ENCODE results near the gene CAMSAP3. TPM values are rescaled to one million over a fixed set of nuclear protein-coding genes. Genes with fewer than 3 reads are reported as not detected.
A peak's percentile ranks its signal among the peaks of the same experiment; 100 is the strongest.

The CAMSAP3 gene
- total RNA-seq, 6 experiments from 2014 or later = 21.8 to 31.9 (median 23.4) TPM

GRCh38 chr19:7617735-7618134, 22.1 kb downstream of the CAMSAP3 start:
- Histone ChIP-seq H3K27me3 (no peaks in the 10 kb centered on the region), H3K36me3 (peaks cover 0 to 38% (median 13%) of the 10 kb centered on the region in 4 donors), H3K27ac (peak overlapping the region in 2 of 3 donors; percentile 96 to 99), H3K9me3 (no peaks in the 10 kb centered on the region), H3K4me1 (peaks cover 0 to 29% (median 14%) of the 10 kb centered on the region in 4 donors), H3K4me3 (no peak overlapping the region)
- intact Hi-C loops (cut with DNase I) = no loop called here
- DNase-seq = no peak
- ATAC-seq = no peak
- 97% methylated on average over 6 of the region's 28 CpGs for WGBS (ENCODE audit: insufficient coverage, low coverage, low lambda C conversion rate, missing lambda C conversion rate)
- TF ChIP-seq POLR2A (IDR thresholded peaks at IDR 0.05) = no peak
- TF ChIP-seq, protein P1, sequence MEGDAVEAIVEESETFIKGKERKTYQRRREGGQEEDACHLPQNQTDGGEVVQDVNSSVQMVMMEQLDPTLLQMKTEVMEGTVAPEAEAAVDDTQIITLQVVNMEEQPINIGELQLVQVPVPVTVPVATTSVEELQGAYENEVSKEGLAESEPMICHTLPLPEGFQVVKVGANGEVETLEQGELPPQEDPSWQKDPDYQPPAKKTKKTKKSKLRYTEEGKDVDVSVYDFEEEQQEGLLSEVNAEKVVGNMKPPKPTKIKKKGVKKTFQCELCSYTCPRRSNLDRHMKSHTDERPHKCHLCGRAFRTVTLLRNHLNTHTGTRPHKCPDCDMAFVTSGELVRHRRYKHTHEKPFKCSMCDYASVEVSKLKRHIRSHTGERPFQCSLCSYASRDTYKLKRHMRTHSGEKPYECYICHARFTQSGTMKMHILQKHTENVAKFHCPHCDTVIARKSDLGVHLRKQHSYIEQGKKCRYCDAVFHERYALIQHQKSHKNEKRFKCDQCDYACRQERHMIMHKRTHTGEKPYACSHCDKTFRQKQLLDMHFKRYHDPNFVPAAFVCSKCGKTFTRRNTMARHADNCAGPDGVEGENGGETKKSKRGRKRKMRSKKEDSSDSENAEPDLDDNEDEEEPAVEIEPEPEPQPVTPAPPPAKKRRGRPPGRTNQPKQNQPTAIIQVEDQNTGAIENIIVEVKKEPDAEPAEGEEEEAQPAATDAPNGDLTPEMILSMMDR (IDR thresholded peaks at IDR 0.05) = no peak

GRCh38 chr19:7618348-7618747, 22.7 kb downstream of the CAMSAP3 start:
- peak; percentile 50 to 61 (median 52) for ATAC-seq

DNA sequence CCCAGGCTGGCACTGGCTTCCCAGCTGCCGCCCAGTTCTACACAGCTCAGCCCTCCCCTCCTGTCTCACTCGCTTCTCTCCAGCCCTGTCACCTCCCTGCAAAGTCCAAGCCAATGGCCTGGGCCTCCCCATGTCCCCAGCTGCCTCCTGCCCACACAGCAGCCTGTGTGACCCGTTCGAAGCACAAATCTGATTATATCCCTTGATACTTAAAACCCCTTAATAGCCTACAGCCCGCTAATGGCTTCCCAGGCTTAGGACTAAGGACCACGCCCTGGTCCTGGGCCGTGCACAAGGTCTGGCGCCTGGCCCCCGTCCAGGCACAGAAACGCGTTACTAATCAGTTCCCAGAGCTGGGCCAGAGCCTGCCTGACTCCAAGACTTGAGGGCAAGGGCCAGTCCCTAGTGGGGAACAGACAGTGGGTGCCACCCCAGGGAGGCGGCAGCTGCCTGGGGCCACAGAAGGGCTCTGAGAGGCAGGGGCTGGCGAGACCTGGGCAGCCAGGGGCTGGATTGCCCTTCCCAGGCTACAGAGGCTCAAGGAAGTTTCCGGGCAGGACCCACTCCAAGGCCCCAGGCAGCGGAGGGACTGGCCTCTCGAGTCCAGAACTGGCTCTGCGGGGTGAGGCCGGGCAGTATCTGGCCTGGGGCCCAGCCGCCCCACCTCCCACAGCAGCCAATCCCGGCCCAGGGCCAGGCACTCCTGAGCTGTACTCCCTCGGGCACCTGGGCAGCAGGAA, 23.3 kb downstream of the CAMSAP3 start:
- H3K36me3 ChIP-seq = peaks cover 0 to 46% (median 13%) of the 10 kb centered on the region in 4 donors
- WGBS (ENCODE audit: insufficient coverage, low coverage, low lambda C conversion rate, missing lambda C conversion rate) = 30% methylated on average over 9 of the region's 21 CpGs

More at GRCh38 chr19:7618348-7618747, 22.7 kb downstream of the CAMSAP3 start:
- Histone ChIP-seq H3K27me3 (no peaks in the 10 kb centered on the region), H3K4me3 (no peak overlapping the region), H3K27ac (peak overlapping the region; percentile 51 to 99 (median 96)), H3K9me3 (no peaks in the 10 kb centered on the region), H3K36me3 (peaks cover 0 to 43% (median 13%) of the 10 kb centered on the region in 4 donors), H3K4me1 (peaks cover 0 to 29% (median 14%) of the 10 kb centered on the region in 4 donors)
- 42% methylated on average over 4 of the region's 4 CpGs for WGBS (ENCODE audit: insufficient coverage, low coverage, low lambda C conversion rate, missing lambda C conversion rate)
- peak; percentile 74 to 94 (median 87) for DNase-seq
- TF ChIP-seq POLR2A (IDR thresholded peaks at IDR 0.05) = peak; percentile 34
- TF ChIP-seq, protein P1 (IDR thresholded peaks at IDR 0.05) = no peak
- intact Hi-C loops (cut with DNase I) = no loop called here

GRCh38 chr19:7619671-7620441, 24.2 kb downstream of the CAMSAP3 start:
- Histone ChIP-seq H3K27me3 (no peaks in the 10 kb centered on the region), H3K9me3 (no peaks in the 10 kb centered on the region), H3K36me3 (peaks cover 0 to 46% (median 14%) of the 10 kb centered on the region in 4 donors), H3K4me1 (peaks cover 0 to 29% (median 14%) of the 10 kb centered on the region in 4 donors), H3K27ac (peak overlapping the region in 2 of 3 donors; percentile 96 to 99), H3K4me3 (no peak overlapping the region)
- 53% methylated on average over 3 of the region's 48 CpGs for WGBS (ENCODE audit: insufficient coverage, low coverage, low lambda C conversion rate, missing lambda C conversion rate)
- ATAC-seq = peak; percentile 0 to 29 (median 8)
- TF ChIP-seq POLR2A (IDR thresholded peaks at IDR 0.05) = no peak
- TF ChIP-seq, protein P1 (IDR thresholded peaks at IDR 0.05) = no peak
- peak in 1 of 3 donors; percentile 77 for DNase-seq
- intact Hi-C loops (cut with DNase I) = no loop called here

More for the DNA sequence above, 23.3 kb downstream of the CAMSAP3 start:
- intact Hi-C loops (cut with DNase I) = no loop called here
- DNase-seq = peak; percentile 78 to 94 (median 92)
- peak overlapping the region in 1 of 3 donors; percentile 6 for H3K4me3 ChIP-seq
- H3K9me3 ChIP-seq = no peaks in the 10 kb centered on the region
- ATAC-seq = peak; percentile 76 to 85 (median 84)
- TF ChIP-seq POLR2A (IDR thresholded peaks at IDR 0.05) = peak; percentile 57
- TF ChIP-seq, protein P1 (IDR thresholded peaks at IDR 0.05) = no peak
- H3K27me3 ChIP-seq = no peaks in the 10 kb centered on the region
- H3K27ac ChIP-seq = peak overlapping the region; percentile 51 to 99 (median 96)
- H3K4me1 ChIP-seq = peaks cover 0 to 29% (median 14%) of the 10 kb centered on the region in 4 donors
